Muscle layer of colon (tissue), 2 donors: ENCODE measurements around the gene SUMO1.

ENCODE experiments used
- H3K27ac ChIP-seq: one replicate; pipeline ENCODE4 v1.7.0; 2013; ENCODE audit warnings: low read depth, mild to moderate bottlenecking, low read length, moderate library complexity
- H3K27me3 ChIP-seq, 2 donors: one replicate each; pipeline ENCODE4 v1.7.0; 2013; ENCODE audit warnings: low read length in 2 of 2, mild to moderate bottlenecking in 2 of 2; ENCODE audit not compliant: insufficient read depth in 2 of 2, control insufficient read depth in 1 of 2
- H3K36me3 ChIP-seq: one replicate; pipeline ENCODE4 v1.7.0; 2013; ENCODE audit warnings: mild to moderate bottlenecking, low read length; ENCODE audit not compliant: insufficient read depth
- H3K4me1 ChIP-seq: one replicate; pipeline ENCODE4 v1.7.0; 2013; ENCODE audit warnings: mild to moderate bottlenecking, low read length; ENCODE audit not compliant: insufficient read depth
- H3K4me3 ChIP-seq, 2 donors: one replicate each; pipeline ENCODE4 v1.7.0; 2013; ENCODE audit warnings: low read length in 2 of 2, low read depth in 1 of 2, mild to moderate bottlenecking in 1 of 2, moderate library complexity in 1 of 2
- H3K9ac ChIP-seq: one replicate; pipeline ENCODE4 v1.7.0; 2013; ENCODE audit warnings: low read length
- H3K9me3 ChIP-seq: one replicate; pipeline ENCODE4 v1.7.0; 2013; ENCODE audit warnings: mild to moderate bottlenecking, low read length
- donor health status: abdominal sarcoma.
- donor health status: Adenocarcinoma of cecum.

Gene SUMO1

GRCh38 chr2:202194418-202194817 is 44.0 kb downstream of the SUMO1 start:
- Histone ChIP-seq H3K4me1 (no peaks in the 10 kb centered on the region), H3K4me3 (no peak overlapping the region), H3K9ac (no peak overlapping the region), H3K27ac (no peak overlapping the region), H3K36me3 (no peaks in the 10 kb centered on the region), H3K27me3 (no peaks in the 10 kb centered on the region), H3K9me3 (no peaks in the 10 kb centered on the region)

DNA sequence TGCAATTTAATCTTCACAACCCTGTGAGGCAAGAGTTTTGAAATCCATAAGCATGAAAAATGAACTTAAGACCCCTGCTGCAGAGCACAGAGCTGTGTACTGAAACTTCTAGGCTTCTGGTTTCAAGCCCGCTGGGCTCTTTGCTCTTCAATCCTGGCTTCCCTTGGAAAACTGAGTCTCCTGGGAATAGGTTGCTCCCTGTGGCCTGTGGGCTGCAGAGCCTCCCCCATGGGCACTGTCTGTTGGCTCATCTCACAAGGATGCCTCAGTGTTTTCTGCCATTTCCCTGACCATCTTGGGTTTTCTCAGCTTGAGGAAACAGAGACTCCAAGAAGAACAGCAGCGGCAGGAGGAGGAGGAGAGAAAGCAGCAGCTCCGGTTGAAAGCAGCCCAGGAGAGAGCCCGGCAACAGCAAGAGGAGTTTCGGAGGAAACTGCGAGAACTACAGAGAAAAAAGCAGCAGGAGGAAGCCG is 44.5 kb downstream of the SUMO1 start:
- H3K4me1 ChIP-seq = no peaks in the 10 kb centered on the region
- H3K36me3 ChIP-seq = no peaks in the 10 kb centered on the region
- H3K4me3 ChIP-seq = no peak overlapping the region
- H3K27me3 ChIP-seq = no peaks in the 10 kb centered on the region
- no peak overlapping the region for H3K27ac ChIP-seq
- H3K9me3 ChIP-seq = no peaks in the 10 kb centered on the region
- no peak overlapping the region for H3K9ac ChIP-seq

GRCh38 chr2:202193305-202193704 is 45.1 kb downstream of the SUMO1 start:
- no peak overlapping the region for H3K27ac ChIP-seq
- H3K4me3 ChIP-seq = no peak overlapping the region
- H3K9ac ChIP-seq = no peak overlapping the region
- no peaks in the 10 kb centered on the region for H3K9me3 ChIP-seq
- no peaks in the 10 kb centered on the region for H3K27me3 ChIP-seq
- H3K4me1 ChIP-seq = no peaks in the 10 kb centered on the region
- H3K36me3 ChIP-seq = no peaks in the 10 kb centered on the region

GRCh38 chr2:202187570-202187969 is 50.8 kb downstream of the SUMO1 start:
- Histone ChIP-seq H3K4me3 (no peak overlapping the region), H3K27ac (no peak overlapping the region), H3K4me1 (no peaks in the 10 kb centered on the region)

GRCh38 chr2:202186641-202187202 is 51.7 kb downstream of the SUMO1 start:
- Histone ChIP-seq H3K27me3 (no peaks in the 10 kb centered on the region), H3K9me3 (no peaks in the 10 kb centered on the region), H3K4me1 (no peaks in the 10 kb centered on the region), H3K4me3 (no peak overlapping the region), H3K36me3 (no peaks in the 10 kb centered on the region), H3K9ac (no peak overlapping the region), H3K27ac (no peak overlapping the region)

More at GRCh38 chr2:202187570-202187969, 50.8 kb downstream of the SUMO1 start:
- no peaks in the 10 kb centered on the region for H3K9me3 ChIP-seq
- H3K27me3 ChIP-seq = no peaks in the 10 kb centered on the region
- no peaks in the 10 kb centered on the region for H3K36me3 ChIP-seq
- H3K9ac ChIP-seq = no peak overlapping the region

- Histone ChIP-seq H3K36me3 (no peaks in the 10 kb centered on the region), H3K27ac (no peak overlapping the region), H3K9me3 (no peaks in the 10 kb centered on the region), H3K27me3 (no peaks in the 10 kb centered on the region), H3K4me3 (no peak overlapping the region), H3K9ac (no peak overlapping the region), H3K4me1 (no peaks in the 10 kb centered on the region)
Observed at GRCh38 chr2:202185156-202185555, 53.2 kb downstream of the SUMO1 start.

- H3K27me3 ChIP-seq = no peaks in the 10 kb centered on the region
- no peak overlapping the region for H3K4me3 ChIP-seq
- H3K27ac ChIP-seq = no peak overlapping the region
- no peaks in the 10 kb centered on the region for H3K9me3 ChIP-seq
- H3K4me1 ChIP-seq = no peaks in the 10 kb centered on the region
- no peak overlapping the region for H3K9ac ChIP-seq
- no peaks in the 10 kb centered on the region for H3K36me3 ChIP-seq
Observed at GRCh38 chr2:202184557-202184956, 53.8 kb downstream of the SUMO1 start.

DNA sequence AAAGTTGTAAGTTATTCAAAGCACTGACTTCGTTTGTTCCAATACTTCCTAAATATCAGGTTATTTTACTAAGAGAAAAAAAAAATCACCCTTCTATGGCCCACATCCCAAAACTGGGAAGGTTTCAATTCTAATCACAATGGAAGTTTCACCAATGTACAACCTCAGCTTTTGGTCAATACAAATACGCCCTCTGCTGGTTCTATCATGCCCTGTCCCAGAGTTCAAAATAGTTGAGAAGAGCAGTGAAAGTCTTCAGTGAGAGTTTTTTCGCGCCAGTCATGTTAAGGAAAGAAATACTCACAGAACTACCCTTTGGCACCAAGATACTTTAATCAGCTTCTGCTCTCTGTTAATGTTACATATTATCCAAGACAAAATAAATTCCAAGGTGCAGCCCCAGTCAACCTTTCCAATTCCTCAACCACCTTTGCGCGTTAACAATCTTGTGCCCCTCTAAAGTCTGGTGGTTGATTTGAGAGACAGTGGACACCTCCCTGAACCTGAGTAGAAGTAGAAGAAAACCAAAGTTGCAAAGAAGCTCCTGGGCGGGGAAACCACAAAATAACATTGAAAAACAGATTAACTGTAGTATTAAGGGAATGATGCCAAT is 59.9 kb downstream of the SUMO1 start:
- Histone ChIP-seq H3K36me3 (no peaks in the 10 kb centered on the region), H3K9me3 (no peaks in the 10 kb centered on the region), H3K27me3 (no peaks in the 10 kb centered on the region), H3K4me3 (no peak overlapping the region), H3K27ac (no peak overlapping the region), H3K4me1 (no peaks in the 10 kb centered on the region), H3K9ac (no peak overlapping the region)

GRCh38 chr2:202172439-202173211 is 65.8 kb downstream of the SUMO1 start:
- no peaks in the 10 kb centered on the region for H3K27me3 ChIP-seq
- H3K36me3 ChIP-seq = no peaks in the 10 kb centered on the region
- H3K9ac ChIP-seq = no peak overlapping the region
- peak overlapping the region; percentile 4 for H3K27ac ChIP-seq
- H3K9me3 ChIP-seq = no peaks in the 10 kb centered on the region
- peaks cover 17% of the 10 kb centered on the region for H3K4me1 ChIP-seq
- H3K4me3 ChIP-seq = peak overlapping the region in 1 of 2 donors; percentile 3

DNA sequence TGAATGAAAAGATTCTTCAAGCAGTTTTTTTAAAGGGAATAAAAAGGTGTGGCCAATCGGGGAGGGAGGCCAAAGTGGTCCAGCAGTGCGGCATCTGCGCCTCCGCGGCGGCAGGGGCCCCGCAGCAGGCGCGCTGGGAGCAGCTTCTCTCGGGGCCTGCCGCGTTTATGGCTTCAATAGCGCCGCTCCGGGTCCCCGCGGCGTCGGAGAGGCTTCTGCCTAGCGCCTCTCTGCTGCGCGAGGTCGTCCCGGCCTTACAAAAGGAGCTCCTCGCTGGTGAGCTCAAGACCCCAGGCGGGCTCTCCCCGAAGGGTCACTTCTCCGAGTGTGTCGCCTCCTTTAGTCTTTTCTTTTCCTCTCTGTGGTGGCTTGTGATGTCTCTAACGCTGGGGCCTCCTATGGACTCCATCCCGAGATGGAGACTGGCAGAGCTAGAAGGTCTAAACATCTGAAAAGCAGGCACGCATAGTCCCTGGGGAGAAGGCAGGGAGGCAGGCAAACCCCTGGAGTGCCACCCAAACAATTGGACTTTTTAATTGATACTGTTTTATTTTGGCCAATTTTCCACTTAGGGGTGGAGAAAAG is 67.1 kb downstream of the SUMO1 start:
- Histone ChIP-seq H3K27ac (peak overlapping the region; percentile 66), H3K9me3 (no peaks in the 10 kb centered on the region), H3K4me1 (peaks cover 17% of the 10 kb centered on the region), H3K27me3 (no peaks in the 10 kb centered on the region), H3K36me3 (no peaks in the 10 kb centered on the region), H3K9ac (no peak overlapping the region), H3K4me3 (peak overlapping the region; percentile 4 to 51)

GRCh38 chr2:202169832-202170424 is 68.5 kb downstream of the SUMO1 start:
- Histone ChIP-seq H3K27me3 (no peaks in the 10 kb centered on the region), H3K4me1 (peaks cover 17% of the 10 kb centered on the region), H3K27ac (no peak overlapping the region), H3K36me3 (no peaks in the 10 kb centered on the region), H3K9me3 (no peaks in the 10 kb centered on the region), H3K4me3 (no peak overlapping the region), H3K9ac (no peak overlapping the region)
